Prostate gland (tissue), 2 donors: Measurements from ENCODE around the gene AGAP2.

Source experiments
- CTCF ChIP-seq, 4 experiments: fragments of 200-600 bp in 2 of 4; fragments of 450-650 bp in 2 of 4; sonication (generic) in 2 of 4; IDR thresholded peaks; 1 replicate in 3 of 4; 2 replicates in 1 of 4; pipeline ENCODE4 v1.5.1; 2016 to 2019; ENCODE audit warnings: antibody characterized with exemption in 4 of 4, mild to moderate bottlenecking in 2 of 4, moderate library complexity in 2 of 4
- POLR2A ChIP-seq: fragments of 450-650 bp; IDR thresholded peaks from one replicate; pipeline ENCODE4 v1.6.1; 2016; ENCODE audit warnings: antibody characterized with exemption, mild to moderate bottlenecking
- POLR2AphosphoS5 ChIP-seq: sonication (generic); formaldehyde crosslinking; IDR thresholded peaks from one replicate; pipeline ENCODE4 v1.6.1; 2017; ENCODE audit warnings: antibody characterized with exemption

- no peak for TF ChIP-seq POLR2A
- no peak for TF ChIP-seq CTCF (IDR thresholded peaks at IDR 0.05)
- no peak for TF ChIP-seq POLR2AphosphoS5
Measured at GRCh38 chr12:57753756-57754337, 15.3 kb upstream of the AGAP2 start.
